Hypothalamus (tissue), 51 donors: Measurements from ENCODE around the gene RBMS1.

Experiments
- DNase-seq, 51 donors: peaks; one replicate each; lab custom pipeline; 2025; lab: John Stamatoyannopoulos, UW

RBMS1 gene

GRCh38 chr2:160290598-160290997 lies 203.0 kb downstream of the RBMS1 start:
- no peak for DNase-seq

- no peak for DNase-seq
Measured at GRCh38 chr2:160289831-160290230, 203.8 kb downstream of the RBMS1 start.

- DNase-seq: no peak
Measured at GRCh38 chr2:160289126-160289525, 204.5 kb downstream of the RBMS1 start.

- no peak for DNase-seq
Measured at GRCh38 chr2:160288324-160288723, 205.3 kb downstream of the RBMS1 start.

GRCh38 chr2:160287476-160287875 lies 206.1 kb downstream of the RBMS1 start:
- DNase-seq: no peak

GRCh38 chr2:160286551-160286950 lies 207.1 kb downstream of the RBMS1 start:
- no peak for DNase-seq

- DNase-seq: no peak
Measured at GRCh38 chr2:160283675-160284074, 209.9 kb downstream of the RBMS1 start.

- DNase-seq: no peak
Measured at GRCh38 chr2:160282063-160282580, 211.5 kb downstream of the RBMS1 start.

- DNase-seq: no peak
Measured at GRCh38 chr2:160281213-160281612, 212.4 kb downstream of the RBMS1 start.

- DNase-seq: no peak
Measured at GRCh38 chr2:160279813-160280465, 213.7 kb downstream of the RBMS1 start.

GRCh38 chr2:160278879-160279177 lies 214.8 kb downstream of the RBMS1 start:
- no peak for DNase-seq

- DNase-seq: no peak
Measured at GRCh38 chr2:160278101-160278878, 215.3 kb downstream of the RBMS1 start.

- no peak for DNase-seq
Measured at GRCh38 chr2:160277151-160277550, 216.5 kb downstream of the RBMS1 start.

- no peak for DNase-seq
Measured at GRCh38 chr2:160275656-160276055, 218.0 kb downstream of the RBMS1 start.

- peak in 1 of 51 donors; percentile 5 for DNase-seq
Measured at GRCh38 chr2:160271171-160272086, 222.2 kb downstream of the RBMS1 start.

- DNase-seq: peak in 2 of 51 donors; percentile 19 to 24
Measured at GRCh38 chr2:160270571-160271113, 223.0 kb downstream of the RBMS1 start.

GRCh38 chr2:160269803-160270570 lies 223.6 kb downstream of the RBMS1 start:
- DNase-seq: peak; percentile 21 to 86 (median 69)

GRCh38 chr2:160269365-160269764 lies 224.2 kb downstream of the RBMS1 start:
- DNase-seq: peak in 9 of 51 donors; percentile 31 to 69 (median 36)

- DNase-seq: no peak
Measured at GRCh38 chr2:160268151-160268781, 225.3 kb downstream of the RBMS1 start.
